Neural progenitor cell (in vitro differentiated cells): ENCODE data around the gene RAB11FIP3. TPM values are rescaled to one million over a fixed set of nuclear protein-coding genes. Genes with fewer than 3 reads are reported as not detected.

Experiments used
- DNase-seq: peaks from one replicate; pipeline ENCODE4 v3.0.0-alpha.2; 2016; ENCODE audit warnings: low spot score
- H2AFZ ChIP-seq: fragments of 200-600 bp; sonication (generic); replicated peaks from 2 replicates; pipeline ENCODE4 v1.6.1; 2016; ENCODE audit warnings: antibody characterized with exemption
- H3F3A ChIP-seq: fragments of 200-600 bp; sonication (generic); 2 replicates; pipeline ENCODE4 v1.6.1; 2016; ENCODE audit warnings: antibody characterized with exemption, low read depth
- H3K27ac ChIP-seq: fragments of 200-600 bp; sonication (generic); 2 replicates; pipeline ENCODE4 v1.5.1; 2016; ENCODE audit warnings: mild to moderate bottlenecking
- H3K27me3 ChIP-seq: fragments of 200-600 bp; sonication (generic); 2 replicates; pipeline ENCODE4 v1.6.1; 2016; ENCODE audit warnings: mild to moderate bottlenecking, moderate library complexity
- H3K36me3 ChIP-seq: fragments of 200-600 bp; sonication (generic); 2 replicates; pipeline ENCODE4 v1.5.1; 2016
- H3K4me1 ChIP-seq: fragments of 200-600 bp; sonication (generic); 2 replicates; pipeline ENCODE4 v1.6.1; 2016; ENCODE audit warnings: mixed run types
- H3K4me2 ChIP-seq: fragments of 200-600 bp; sonication (generic); 2 replicates; pipeline ENCODE4 v1.6.1; 2016
- H3K4me3 ChIP-seq: fragments of 200-600 bp; sonication (generic); 2 replicates; pipeline ENCODE4 v1.5.1; 2016
- H3K79me2 ChIP-seq: fragments of 200-600 bp; sonication (generic); 2 replicates; pipeline ENCODE4 v1.6.1; 2016; ENCODE audit warnings: low read depth
- H3K9ac ChIP-seq: fragments of 200-600 bp; sonication (generic); 2 replicates; pipeline ENCODE4 v1.6.1; 2016
- H3K9me3 ChIP-seq: fragments of 200-600 bp; sonication (generic); 2 replicates; pipeline ENCODE4 v1.5.1; 2016; ENCODE audit warnings: low read depth
- H4K20me1 ChIP-seq: fragments of 200-600 bp; sonication (generic); 2 replicates; pipeline ENCODE4 v1.6.1; 2016; ENCODE audit warnings: low read depth
- H3K27ac Mint-ChIP-seq: 3 replicates; pipeline ENCODE4 v1.8.0; 2021; ENCODE audit warnings: mixed read lengths
- H3K27me3 Mint-ChIP-seq: 2 replicates; pipeline ENCODE4 v1.8.0; 2022; ENCODE audit warnings: low read depth, mild to moderate bottlenecking, inconsistent platforms, moderate library complexity, mixed read lengths; ENCODE audit not compliant: insufficient read depth
- H3K36me3 Mint-ChIP-seq: 3 replicates; pipeline ENCODE4 v1.8.0; 2021; ENCODE audit warnings: mixed read lengths
- H3K4me1 Mint-ChIP-seq: 3 replicates; pipeline ENCODE4 v1.8.0; 2021; ENCODE audit warnings: mixed read lengths
- H3K4me3 Mint-ChIP-seq: 3 replicates; pipeline ENCODE4 v1.8.0; 2021; ENCODE audit warnings: mild to moderate bottlenecking, moderate library complexity, mixed read lengths
- H3K9me3 Mint-ChIP-seq: 3 replicates; pipeline ENCODE4 v1.8.0; 2020; ENCODE audit warnings: mixed read lengths
- CTCF ChIP-seq: fragments of 200-600 bp; sonication (generic); IDR thresholded peaks from 2 replicates; pipeline ENCODE4 v1.5.1; 2017; ENCODE audit warnings: antibody characterized with exemption, mild to moderate bottlenecking
- EZH2 ChIP-seq: fragments of 200-600 bp; sonication (generic); IDR thresholded peaks from 2 replicates; pipeline ENCODE4 v1.6.1; 2017; ENCODE audit warnings: antibody characterized with exemption, mild to moderate bottlenecking, moderate library complexity
- EZH2phosphoT487 ChIP-seq: fragments of 200-600 bp; sonication (generic); IDR thresholded peaks from 2 replicates; pipeline ENCODE4 v1.6.1; 2017; ENCODE audit warnings: antibody characterized with exemption
- total RNA-seq: library from RNA; depleted of rRNA; stranded (reverse); fragments of >200 nt; gene quantifications from 2 replicates; pipeline ENCODE4 v1.2.3, GENCODE V29; 2015; ENCODE audit warnings: low replicate concordance

Gene RAB11FIP3
- total RNA-seq, 1 donor from 2014 or later = 15.5 TPM

- Mint-ChIP-seq H3K36me3 (no peaks in the 10 kb centered on the region), H3K4me1 (peaks cover 3% of the 10 kb centered on the region), H3K27ac (no peak overlapping the region), H3K4me3 (no peak overlapping the region), H3K27me3 (peaks cover 2% of the 10 kb centered on the region), H3K9me3 (no peaks in the 10 kb centered on the region)
- H3K27ac ChIP-seq = no peak overlapping the region
- TF ChIP-seq EZH2phosphoT487 (no peak), EZH2 (no peak), CTCF (no peak)
- H3K4me1 ChIP-seq = no peaks in the 10 kb centered on the region
- no peak overlapping the region for H3K4me2 ChIP-seq
- no peak overlapping the region for H2AFZ ChIP-seq
- no peak for DNase-seq
- H3K27me3 ChIP-seq = no peaks in the 10 kb centered on the region
- H3K79me2 ChIP-seq = no peaks in the 10 kb centered on the region
- no peaks in the 10 kb centered on the region for H3K9me3 ChIP-seq
- no peaks in the 10 kb centered on the region for H3K36me3 ChIP-seq
- H4K20me1 ChIP-seq = peaks cover 11% of the 10 kb centered on the region
- no peak overlapping the region for H3K9ac ChIP-seq
- H3K4me3 ChIP-seq = no peak overlapping the region
- H3F3A ChIP-seq = peaks cover 4% of the 10 kb centered on the region
Observed at GRCh38 chr16:551210-551609, 125.8 kb downstream of the RAB11FIP3 start.

- Histone ChIP-seq H3K4me3 (no peak overlapping the region), H3F3A (peaks cover 4% of the 10 kb centered on the region), H3K4me2 (no peak overlapping the region), H3K9me3 (no peaks in the 10 kb centered on the region), H3K79me2 (no peaks in the 10 kb centered on the region), H3K27ac (no peak overlapping the region), H4K20me1 (peaks cover 6% of the 10 kb centered on the region), H2AFZ (no peak overlapping the region), H3K36me3 (no peaks in the 10 kb centered on the region), H3K9ac (no peak overlapping the region), H3K27me3 (peaks cover 1% of the 10 kb centered on the region), H3K4me1 (no peaks in the 10 kb centered on the region)
- peaks cover 3% of the 10 kb centered on the region for H3K4me1 Mint-ChIP-seq
- no peak for DNase-seq
- TF ChIP-seq CTCF (no peak), EZH2phosphoT487 (no peak)
- H3K27me3 Mint-ChIP-seq = peaks cover 2% of the 10 kb centered on the region
- no peak overlapping the region for H3K4me3 Mint-ChIP-seq
- no peaks in the 10 kb centered on the region for H3K9me3 Mint-ChIP-seq
- H3K27ac Mint-ChIP-seq = no peak overlapping the region
- H3K36me3 Mint-ChIP-seq = no peaks in the 10 kb centered on the region
Observed at GRCh38 chr16:552171-552570, 126.7 kb downstream of the RAB11FIP3 start.

- H3K4me2 ChIP-seq = no peak overlapping the region
- H3K36me3 ChIP-seq = no peaks in the 10 kb centered on the region
- H3K9ac ChIP-seq = no peak overlapping the region
- peaks cover 4% of the 10 kb centered on the region for H3F3A ChIP-seq
- no peaks in the 10 kb centered on the region for H3K36me3 Mint-ChIP-seq
- no peak overlapping the region for H3K27ac Mint-ChIP-seq
- H3K4me3 Mint-ChIP-seq = no peak overlapping the region
- no peaks in the 10 kb centered on the region for H3K4me1 ChIP-seq
- H4K20me1 ChIP-seq = no peaks in the 10 kb centered on the region
- peaks cover 3% of the 10 kb centered on the region for H3K4me1 Mint-ChIP-seq
- no peak overlapping the region for H2AFZ ChIP-seq
- peaks cover 17% of the 10 kb centered on the region for H3K27me3 ChIP-seq
- peaks cover 9% of the 10 kb centered on the region for H3K27me3 Mint-ChIP-seq
- TF ChIP-seq EZH2 (no peak), CTCF (no peak), EZH2phosphoT487 (no peak)
- H3K9me3 ChIP-seq = no peaks in the 10 kb centered on the region
- H3K9me3 Mint-ChIP-seq = no peaks in the 10 kb centered on the region
- H3K4me3 ChIP-seq = no peak overlapping the region
- no peak overlapping the region for H3K27ac ChIP-seq
- no peak for DNase-seq
- no peaks in the 10 kb centered on the region for H3K79me2 ChIP-seq
Observed at GRCh38 chr16:553601-554296, 128.3 kb downstream of the RAB11FIP3 start.
